Activated B cell treated with CpG ODN at 0.5 μM for 24 hours (primary cell): ENCODE measurements around the gene SRI. TPM values are rescaled to one million over a fixed set of nuclear protein-coding genes. Genes with fewer than 3 reads are reported as not detected.
"Not testable (repeated sequence)": the region's sequence is repeated elsewhere in the genome, so short reads cannot be mapped to it uniquely, and the experiment has no call there.

Source experiments
- ATAC-seq: fragments of 200-7000 bp; cut with Tn5 transposase; one replicate; pipeline ENCODE4 v1.10.0; 2021; ENCODE audit warnings: low read depth, mild to moderate bottlenecking, moderate library complexity
- CTCF ChIA-PET: fragments of 350-600 bp; sonication (Branson Sonifier 250); formaldehyde crosslinking; loops from one replicate; lab custom pipeline; 2021; ENCODE audit warnings: antibody characterized with exemption; lab: Charles Lee
- POLR2A ChIA-PET: fragments of 350-600 bp; sonication (Branson Sonifier 250); formaldehyde crosslinking; loops from one replicate; lab custom pipeline; 2021; ENCODE audit warnings: antibody characterized with exemption; lab: Charles Lee
- DNase-seq: peaks from one replicate; pipeline ENCODE4 v3.0.0; 2022
- H3K27ac Mint-ChIP-seq: one replicate; pipeline ENCODE4 v1.8.0; 2020; ENCODE audit warnings: mixed read lengths
- H3K27me3 Mint-ChIP-seq: one replicate; pipeline ENCODE4 v1.8.0; 2021; ENCODE audit warnings: mixed read lengths
- H3K36me3 Mint-ChIP-seq: one replicate; pipeline ENCODE4 v1.8.0; 2021; ENCODE audit warnings: low read depth, mixed read lengths
- H3K4me1 Mint-ChIP-seq: one replicate; pipeline ENCODE4 v1.8.0; 2021; ENCODE audit warnings: mixed read lengths
- H3K4me3 Mint-ChIP-seq: one replicate; pipeline ENCODE4 v1.8.0; 2020; ENCODE audit warnings: mild to moderate bottlenecking, mixed read lengths
- H3K9me3 Mint-ChIP-seq: one replicate; pipeline ENCODE4 v1.8.0; 2020; ENCODE audit warnings: mixed read lengths
- intact Hi-C: fragments of 100-400 bp; cut with micrococcal nuclease; formaldehyde crosslinking; loops from one replicate; pipeline ENCODE4 v1.15.1; 2024
- total RNA-seq: library from RNA; stranded (reverse); gene quantifications from 2 replicates; pipeline ENCODE4 v1.2.3, GENCODE V29; 2022
- TF ChIP-seq, protein P1 (sequence below): fragments of 200-600 bp; IDR thresholded peaks from one replicate; pipeline ENCODE4 v1.8.0; 2022; ENCODE audit warnings: antibody characterized with exemption, mild to moderate bottlenecking

Gene SRI
- total RNA-seq, 1 donor from 2014 or later: 101 TPM

DNA sequence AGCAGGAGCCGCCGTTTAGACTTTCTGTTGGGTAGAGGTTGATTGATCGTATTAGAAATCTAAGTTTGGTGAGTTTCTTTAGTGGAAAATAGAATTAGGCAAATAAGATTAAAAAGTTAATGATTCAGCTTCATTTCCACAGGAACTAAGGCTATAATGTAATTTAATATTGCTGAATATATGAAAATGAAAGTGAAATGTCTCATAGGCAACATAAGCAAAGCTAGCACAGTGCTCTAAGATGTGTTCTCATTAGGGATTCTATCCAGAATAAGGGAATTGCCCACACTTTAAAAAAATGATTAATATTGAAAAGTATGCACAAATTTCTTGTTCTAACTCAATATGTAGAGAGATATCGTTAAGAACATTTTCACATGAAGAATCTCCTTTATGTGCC, 47.0 kb downstream of the SRI start:
- H3K4me1 Mint-ChIP-seq: no peaks in the 10 kb centered on the region
- ChIA-PET CTCF (no interaction called here), POLR2A (no interaction called here)
- no peaks in the 10 kb centered on the region for H3K36me3 Mint-ChIP-seq
- no peaks in the 10 kb centered on the region for H3K27me3 Mint-ChIP-seq
- ATAC-seq (no peak), DNase-seq (no peak)
- no peaks in the 10 kb centered on the region for H3K9me3 Mint-ChIP-seq
- no peak overlapping the region for H3K4me3 Mint-ChIP-seq
- TF ChIP-seq, protein P1, sequence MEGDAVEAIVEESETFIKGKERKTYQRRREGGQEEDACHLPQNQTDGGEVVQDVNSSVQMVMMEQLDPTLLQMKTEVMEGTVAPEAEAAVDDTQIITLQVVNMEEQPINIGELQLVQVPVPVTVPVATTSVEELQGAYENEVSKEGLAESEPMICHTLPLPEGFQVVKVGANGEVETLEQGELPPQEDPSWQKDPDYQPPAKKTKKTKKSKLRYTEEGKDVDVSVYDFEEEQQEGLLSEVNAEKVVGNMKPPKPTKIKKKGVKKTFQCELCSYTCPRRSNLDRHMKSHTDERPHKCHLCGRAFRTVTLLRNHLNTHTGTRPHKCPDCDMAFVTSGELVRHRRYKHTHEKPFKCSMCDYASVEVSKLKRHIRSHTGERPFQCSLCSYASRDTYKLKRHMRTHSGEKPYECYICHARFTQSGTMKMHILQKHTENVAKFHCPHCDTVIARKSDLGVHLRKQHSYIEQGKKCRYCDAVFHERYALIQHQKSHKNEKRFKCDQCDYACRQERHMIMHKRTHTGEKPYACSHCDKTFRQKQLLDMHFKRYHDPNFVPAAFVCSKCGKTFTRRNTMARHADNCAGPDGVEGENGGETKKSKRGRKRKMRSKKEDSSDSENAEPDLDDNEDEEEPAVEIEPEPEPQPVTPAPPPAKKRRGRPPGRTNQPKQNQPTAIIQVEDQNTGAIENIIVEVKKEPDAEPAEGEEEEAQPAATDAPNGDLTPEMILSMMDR: no peak
- intact Hi-C loops: no loop called here
- no peak overlapping the region for H3K27ac Mint-ChIP-seq

DNA sequence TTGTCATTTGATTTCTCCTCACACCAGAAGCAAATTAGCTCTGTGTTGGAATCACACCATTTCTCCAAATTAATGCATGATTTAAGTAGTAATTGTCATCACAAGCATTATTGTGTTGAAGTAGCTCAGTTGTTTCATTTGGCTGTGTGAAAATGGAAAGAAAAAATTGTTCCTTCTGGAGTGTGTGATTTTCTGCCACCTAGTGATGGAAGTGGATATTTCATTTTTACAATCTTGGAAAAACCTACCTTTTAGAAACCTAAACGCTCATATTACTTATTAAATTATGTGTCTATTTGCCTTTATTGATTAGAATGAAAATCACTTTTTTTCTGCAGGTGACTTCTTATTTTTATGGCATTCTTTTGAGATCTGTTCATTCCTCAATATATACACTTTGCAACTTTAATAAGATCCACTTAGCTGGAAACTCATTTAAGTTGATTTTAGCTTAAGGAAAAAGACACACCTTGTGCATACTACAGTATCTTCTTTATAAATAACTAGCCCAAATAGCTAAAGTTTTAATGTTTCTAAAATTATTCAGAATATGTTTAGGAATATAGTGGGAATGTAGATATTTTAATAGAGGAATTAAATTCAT, 50.0 kb downstream of the SRI start:
- ChIA-PET CTCF (interaction anchor here (0.9 to 1.3 kb wide), 2 partner anchors 15 to 664 kb away, joined by 3 to 5 read pairs; no protein-coding TSS in a partner anchor), POLR2A (no interaction called here)
- ATAC-seq: no peak
- no peaks in the 10 kb centered on the region for H3K36me3 Mint-ChIP-seq
- intact Hi-C loops: loop anchor here (1.0 to 2.0 kb wide), 3 partner anchors 372 to 857 kb away; no protein-coding TSS in a partner anchor
- TF ChIP-seq, protein P1: peak; percentile 17
- H3K4me3 Mint-ChIP-seq: no peak overlapping the region
- H3K27ac Mint-ChIP-seq: no peak overlapping the region
- no peaks in the 10 kb centered on the region for H3K4me1 Mint-ChIP-seq
- no peak for DNase-seq
- no peaks in the 10 kb centered on the region for H3K9me3 Mint-ChIP-seq
- no peaks in the 10 kb centered on the region for H3K27me3 Mint-ChIP-seq

DNA sequence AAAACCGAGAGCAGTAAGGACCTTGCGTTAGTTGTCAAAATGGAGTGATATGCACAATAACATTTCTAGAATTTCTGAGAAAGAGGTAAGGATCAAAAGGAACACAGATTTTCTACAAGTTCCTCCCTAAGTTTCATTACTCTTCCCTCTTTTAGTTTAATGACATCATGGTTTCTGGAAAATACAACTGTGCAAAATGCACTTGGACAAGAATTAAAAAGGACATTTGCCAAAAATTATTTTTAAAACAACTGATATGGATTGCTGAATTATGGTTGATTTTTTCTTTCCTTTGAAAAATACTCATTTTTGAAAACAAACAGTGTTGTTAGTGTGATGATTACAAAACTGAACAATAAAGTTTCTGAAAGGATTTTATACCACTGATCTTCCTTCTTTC, 52.1 kb downstream of the SRI start:
- no peak for DNase-seq
- CTCF ChIA-PET: interaction anchor here (0.9 kb wide), 1 partner anchor 14 kb away, joined by 3 read pairs; no protein-coding TSS in a partner anchor
- TF ChIP-seq, protein P1: no peak

DNA sequence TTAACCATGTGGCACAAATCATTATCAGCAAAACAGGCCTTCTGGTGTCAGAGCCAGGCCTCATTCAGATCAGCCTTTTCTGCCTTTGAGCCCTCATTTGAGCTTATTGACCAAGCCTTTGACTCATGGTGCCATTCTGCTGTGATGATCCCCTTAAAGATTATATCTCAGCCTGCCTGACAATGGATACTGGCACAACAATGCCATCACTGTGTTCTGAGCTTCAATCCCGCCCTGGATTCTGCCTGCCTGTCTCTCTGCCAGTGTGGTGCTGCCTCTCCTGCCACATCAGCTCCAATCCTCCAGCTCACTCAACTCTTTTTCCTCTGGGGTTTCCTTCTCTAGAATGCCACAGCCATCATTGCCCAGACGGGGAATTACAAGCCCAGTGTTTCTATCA, 52.6 kb downstream of the SRI start:
- H3K9me3 Mint-ChIP-seq: no peaks in the 10 kb centered on the region
- ChIA-PET CTCF (interaction anchor here (0.9 kb wide), 1 partner anchor 13 kb away, joined by 3 read pairs; no protein-coding TSS in a partner anchor), POLR2A (no interaction called here)
- no peaks in the 10 kb centered on the region for H3K36me3 Mint-ChIP-seq
- no peak for DNase-seq
- ATAC-seq: no peak
- TF ChIP-seq, protein P1: no peak
- no peak overlapping the region for H3K27ac Mint-ChIP-seq
- H3K27me3 Mint-ChIP-seq: no peaks in the 10 kb centered on the region
- H3K4me1 Mint-ChIP-seq: no peaks in the 10 kb centered on the region
- intact Hi-C loops: no loop called here
- no peak overlapping the region for H3K4me3 Mint-ChIP-seq

More for the DNA sequence above, 52.1 kb downstream of the SRI start:
- ATAC-seq: no peak
- no peaks in the 10 kb centered on the region for H3K9me3 Mint-ChIP-seq
- no peaks in the 10 kb centered on the region for H3K4me1 Mint-ChIP-seq
- intact Hi-C loops: loop anchor here (2.0 kb wide), 1 partner anchor 855 kb away; no protein-coding TSS in a partner anchor
- no peaks in the 10 kb centered on the region for H3K36me3 Mint-ChIP-seq
- no peaks in the 10 kb centered on the region for H3K27me3 Mint-ChIP-seq
- H3K27ac Mint-ChIP-seq: no peak overlapping the region
- POLR2A ChIA-PET: no interaction called here
- H3K4me3 Mint-ChIP-seq: no peak overlapping the region

DNA sequence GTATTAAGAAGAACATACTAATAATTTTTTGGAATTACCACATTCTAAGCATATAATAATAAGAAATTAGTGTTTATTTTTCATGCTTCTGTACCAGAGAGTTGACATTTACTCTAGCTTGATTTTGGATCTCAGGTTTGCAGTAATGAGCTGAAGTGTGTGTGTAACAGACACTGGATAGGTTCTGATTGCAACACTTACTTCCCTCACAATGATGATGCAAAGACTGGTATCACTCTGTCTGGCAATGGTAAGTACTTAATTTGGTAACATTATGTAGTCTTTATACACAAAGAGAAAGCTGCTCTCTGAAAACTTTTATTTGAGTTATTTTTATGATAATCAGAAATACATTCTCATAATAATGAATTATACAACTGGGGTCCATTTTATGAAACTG, 54.1 kb downstream of the SRI start:
- Mint-ChIP-seq H3K9me3 (peaks cover 2% of the 10 kb centered on the region), H3K36me3 (no peaks in the 10 kb centered on the region), H3K27me3 (no peaks in the 10 kb centered on the region), H3K4me3 (no peak overlapping the region), H3K27ac (no peak overlapping the region), H3K4me1 (no peaks in the 10 kb centered on the region)
- ATAC-seq (no peak), DNase-seq (no peak)
- ChIA-PET CTCF (no interaction called here), POLR2A (no interaction called here)
- TF ChIP-seq, protein P1: no peak
- intact Hi-C loops: no loop called here

DNA sequence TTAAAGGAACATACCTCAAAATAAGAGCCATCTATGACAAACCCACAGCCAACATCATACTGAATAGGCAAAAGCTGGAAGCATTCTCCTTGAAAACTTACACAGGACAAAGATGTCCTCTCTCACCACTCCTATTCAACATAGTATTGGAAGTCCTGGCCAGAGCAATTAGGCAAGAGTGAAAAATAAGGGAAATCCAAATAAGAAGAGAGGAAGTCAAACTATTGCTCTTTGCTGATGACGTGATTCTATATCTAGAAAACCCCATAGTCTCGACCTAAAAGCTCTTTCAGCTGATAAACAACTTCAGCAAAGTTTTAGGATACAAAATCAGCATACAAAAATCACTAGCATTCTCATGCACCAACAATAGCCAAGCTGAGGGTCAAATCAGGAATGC, 60.1 kb downstream of the SRI start:
- peaks cover 19% of the 10 kb centered on the region for H3K9me3 Mint-ChIP-seq

More for the DNA sequence above, 60.1 kb downstream of the SRI start:
- H3K4me3 Mint-ChIP-seq, CTCF ChIA-PET, POLR2A ChIA-PET, DNase-seq, intact Hi-C loops, H3K27me3 Mint-ChIP-seq, H3K4me1 Mint-ChIP-seq, H3K36me3 Mint-ChIP-seq, ATAC-seq, H3K27ac Mint-ChIP-seq: not testable (repeated sequence)
